Measurements from ENCODE around the gene ATP5F1B. TPM values are rescaled to one million over a fixed set of nuclear protein-coding genes. Genes with fewer than 3 reads are reported as not detected.

Gene ATP5F1B
- total and polyA plus RNA-seq, 9 of the 15 experiments (the other 6 are each of a cell fraction or from before 2014, with no cell fraction given), result 908 to 3,125 (median 1,482) TPM

DNA sequence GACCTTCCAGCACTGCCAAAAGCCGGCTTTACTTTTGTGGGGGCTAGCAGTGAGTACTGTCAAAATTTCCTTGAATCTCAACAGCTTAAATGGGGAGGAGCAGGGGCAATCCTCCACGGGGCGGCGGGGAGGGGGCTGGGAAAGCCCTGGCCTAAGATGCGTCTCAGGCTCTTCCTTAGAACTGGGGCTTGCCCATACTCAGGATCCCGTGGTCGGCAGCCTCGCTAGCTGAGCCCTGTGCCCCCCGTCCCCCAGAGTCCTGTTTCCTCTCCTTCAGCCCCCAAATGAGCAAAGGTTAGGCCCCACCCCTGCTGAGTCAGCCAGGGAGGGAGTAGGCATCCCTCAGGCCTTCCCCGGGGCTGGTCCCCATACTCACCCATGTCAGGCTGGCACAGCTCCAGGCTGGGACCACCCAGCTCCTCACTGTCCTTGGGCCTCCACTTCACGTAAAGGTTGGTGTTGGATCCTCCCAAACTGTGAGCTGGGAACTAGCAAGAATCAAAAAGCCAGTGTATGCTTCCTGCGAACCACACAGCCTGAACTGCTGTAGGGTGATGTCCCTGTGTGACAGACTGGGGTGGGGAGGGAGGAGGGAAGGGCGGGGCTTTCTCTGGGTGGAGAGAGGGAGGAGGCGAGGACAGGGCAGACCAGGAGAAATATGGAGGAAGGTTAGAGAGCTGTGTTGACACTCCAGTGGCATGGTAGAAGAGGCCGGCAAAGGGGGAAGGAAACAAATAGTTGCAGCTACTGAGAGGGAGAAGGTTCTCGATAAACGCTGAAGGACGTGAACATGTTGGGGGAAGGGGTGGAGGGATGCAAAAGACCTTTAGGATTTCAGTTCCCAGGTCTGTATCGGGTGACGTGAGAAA, 9.7 kb downstream of the ATP5F1B start (continued):
- TF ChIP-seq, protein P1, sequence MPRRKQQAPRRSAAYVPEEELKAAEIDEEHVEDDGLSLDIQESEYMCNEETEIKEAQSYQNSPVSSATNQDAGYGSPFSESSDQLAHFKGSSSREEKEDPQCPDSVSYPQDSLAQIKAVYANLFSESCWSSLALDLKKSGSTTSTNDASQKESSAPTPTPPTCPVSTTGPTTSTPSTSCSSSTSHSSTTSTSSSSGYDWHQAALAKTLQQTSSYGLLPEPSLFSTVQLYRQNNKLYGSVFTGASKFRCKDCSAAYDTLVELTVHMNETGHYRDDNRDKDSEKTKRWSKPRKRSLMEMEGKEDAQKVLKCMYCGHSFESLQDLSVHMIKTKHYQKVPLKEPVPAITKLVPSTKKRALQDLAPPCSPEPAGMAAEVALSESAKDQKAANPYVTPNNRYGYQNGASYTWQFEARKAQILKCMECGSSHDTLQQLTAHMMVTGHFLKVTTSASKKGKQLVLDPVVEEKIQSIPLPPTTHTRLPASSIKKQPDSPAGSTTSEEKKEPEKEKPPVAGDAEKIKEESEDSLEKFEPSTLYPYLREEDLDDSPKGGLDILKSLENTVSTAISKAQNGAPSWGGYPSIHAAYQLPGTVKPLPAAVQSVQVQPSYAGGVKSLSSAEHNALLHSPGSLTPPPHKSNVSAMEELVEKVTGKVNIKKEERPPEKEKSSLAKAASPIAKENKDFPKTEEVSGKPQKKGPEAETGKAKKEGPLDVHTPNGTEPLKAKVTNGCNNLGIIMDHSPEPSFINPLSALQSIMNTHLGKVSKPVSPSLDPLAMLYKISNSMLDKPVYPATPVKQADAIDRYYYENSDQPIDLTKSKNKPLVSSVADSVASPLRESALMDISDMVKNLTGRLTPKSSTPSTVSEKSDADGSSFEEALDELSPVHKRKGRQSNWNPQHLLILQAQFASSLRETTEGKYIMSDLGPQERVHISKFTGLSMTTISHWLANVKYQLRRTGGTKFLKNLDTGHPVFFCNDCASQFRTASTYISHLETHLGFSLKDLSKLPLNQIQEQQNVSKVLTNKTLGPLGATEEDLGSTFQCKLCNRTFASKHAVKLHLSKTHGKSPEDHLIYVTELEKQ (CRISPR knock-in tag; IDR thresholded peaks at IDR 0.05), result 0 out of 2 replicates have a peak, but pooled peaks have one; percentile 10
- TF ChIP-seq ZNF57 (CRISPR knock-in tag; IDR thresholded peaks at IDR 0.05), result no peak
- TF ChIP-seq ADNP (tag; IDR thresholded peaks at IDR 0.05), result no peak
- TF ChIP-seq NUFIP1 (IDR thresholded peaks at IDR 0.05; ENCODE audit: partially characterized antibody), result no peak
- TF ChIP-seq JUN (IDR thresholded peaks at IDR 0.05; ENCODE audit: borderline replicate concordance, low read depth, low read length), result no peak
- TF ChIP-seq JUN (CRISPR knock-in tag; IDR thresholded peaks at IDR 0.05; ENCODE audit: borderline replicate concordance), result 0 out of 2 replicates have a peak, but pooled peaks have one; percentile 29
- no peak for TF ChIP-seq XRCC3 (IDR thresholded peaks at IDR 0.05)
- no peak for TF ChIP-seq SOX6 (IDR thresholded peaks at IDR 0.05)
- no peak for TF ChIP-seq NFIX (CRISPR knock-in tag; IDR thresholded peaks at IDR 0.05; ENCODE audit: low read depth)
- peak; percentile 87; the same call in 1 of the 2 replicates for TF ChIP-seq HDGF (IDR thresholded peaks at IDR 0.05)
- 0 out of 2 replicates have a peak, but pooled peaks have one; percentile 72 for TF ChIP-seq LARP7 (IDR thresholded peaks at IDR 0.05)
- TF ChIP-seq, protein P2, sequence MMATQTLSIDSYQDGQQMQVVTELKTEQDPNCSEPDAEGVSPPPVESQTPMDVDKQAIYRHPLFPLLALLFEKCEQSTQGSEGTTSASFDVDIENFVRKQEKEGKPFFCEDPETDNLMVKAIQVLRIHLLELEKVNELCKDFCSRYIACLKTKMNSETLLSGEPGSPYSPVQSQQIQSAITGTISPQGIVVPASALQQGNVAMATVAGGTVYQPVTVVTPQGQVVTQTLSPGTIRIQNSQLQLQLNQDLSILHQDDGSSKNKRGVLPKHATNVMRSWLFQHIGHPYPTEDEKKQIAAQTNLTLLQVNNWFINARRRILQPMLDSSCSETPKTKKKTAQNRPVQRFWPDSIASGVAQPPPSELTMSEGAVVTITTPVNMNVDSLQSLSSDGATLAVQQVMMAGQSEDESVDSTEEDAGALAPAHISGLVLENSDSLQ (IDR thresholded peaks at IDR 0.05), result peak; percentile 95
- TF ChIP-seq ZNF274 (IDR thresholded peaks at IDR 0.05; ENCODE audit: borderline replicate concordance, low read depth, low read length), result no peak
- TF ChIP-seq, protein P3, sequence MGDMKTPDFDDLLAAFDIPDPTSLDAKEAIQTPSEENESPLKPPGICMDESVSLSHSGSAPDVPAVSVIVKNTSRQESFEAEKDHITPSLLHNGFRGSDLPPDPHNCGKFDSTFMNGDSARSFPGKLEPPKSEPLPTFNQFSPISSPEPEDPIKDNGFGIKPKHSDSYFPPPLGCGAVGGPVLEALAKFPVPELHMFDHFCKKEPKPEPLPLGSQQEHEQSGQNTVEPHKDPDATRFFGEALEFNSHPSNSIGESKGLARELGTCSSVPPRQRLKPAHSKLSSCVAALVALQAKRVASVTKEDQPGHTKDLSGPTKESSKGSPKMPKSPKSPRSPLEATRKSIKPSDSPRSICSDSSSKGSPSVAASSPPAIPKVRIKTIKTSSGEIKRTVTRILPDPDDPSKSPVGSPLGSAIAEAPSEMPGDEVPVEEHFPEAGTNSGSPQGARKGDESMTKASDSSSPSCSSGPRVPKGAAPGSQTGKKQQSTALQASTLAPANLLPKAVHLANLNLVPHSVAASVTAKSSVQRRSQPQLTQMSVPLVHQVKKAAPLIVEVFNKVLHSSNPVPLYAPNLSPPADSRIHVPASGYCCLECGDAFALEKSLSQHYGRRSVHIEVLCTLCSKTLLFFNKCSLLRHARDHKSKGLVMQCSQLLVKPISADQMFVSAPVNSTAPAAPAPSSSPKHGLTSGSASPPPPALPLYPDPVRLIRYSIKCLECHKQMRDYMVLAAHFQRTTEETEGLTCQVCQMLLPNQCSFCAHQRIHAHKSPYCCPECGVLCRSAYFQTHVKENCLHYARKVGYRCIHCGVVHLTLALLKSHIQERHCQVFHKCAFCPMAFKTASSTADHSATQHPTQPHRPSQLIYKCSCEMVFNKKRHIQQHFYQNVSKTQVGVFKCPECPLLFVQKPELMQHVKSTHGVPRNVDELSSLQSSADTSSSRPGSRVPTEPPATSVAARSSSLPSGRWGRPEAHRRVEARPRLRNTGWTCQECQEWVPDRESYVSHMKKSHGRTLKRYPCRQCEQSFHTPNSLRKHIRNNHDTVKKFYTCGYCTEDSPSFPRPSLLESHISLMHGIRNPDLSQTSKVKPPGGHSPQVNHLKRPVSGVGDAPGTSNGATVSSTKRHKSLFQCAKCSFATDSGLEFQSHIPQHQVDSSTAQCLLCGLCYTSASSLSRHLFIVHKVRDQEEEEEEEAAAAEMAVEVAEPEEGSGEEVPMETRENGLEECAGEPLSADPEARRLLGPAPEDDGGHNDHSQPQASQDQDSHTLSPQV (IDR thresholded peaks at IDR 0.05), result no peak
- TF ChIP-seq, protein P4, sequence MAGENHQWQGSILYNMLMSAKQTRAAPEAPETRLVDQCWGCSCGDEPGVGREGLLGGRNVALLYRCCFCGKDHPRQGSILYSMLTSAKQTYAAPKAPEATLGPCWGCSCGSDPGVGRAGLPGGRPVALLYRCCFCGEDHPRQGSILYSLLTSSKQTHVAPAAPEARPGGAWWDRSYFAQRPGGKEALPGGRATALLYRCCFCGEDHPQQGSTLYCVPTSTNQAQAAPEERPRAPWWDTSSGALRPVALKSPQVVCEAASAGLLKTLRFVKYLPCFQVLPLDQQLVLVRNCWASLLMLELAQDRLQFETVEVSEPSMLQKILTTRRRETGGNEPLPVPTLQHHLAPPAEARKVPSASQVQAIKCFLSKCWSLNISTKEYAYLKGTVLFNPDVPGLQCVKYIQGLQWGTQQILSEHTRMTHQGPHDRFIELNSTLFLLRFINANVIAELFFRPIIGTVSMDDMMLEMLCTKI (IDR thresholded peaks at IDR 0.05; ENCODE audit: partially characterized antibody), result no peak
- no peak for TF ChIP-seq FOXJ3 (CRISPR knock-in tag; IDR thresholded peaks at IDR 0.05)
- TF ChIP-seq RB1 (IDR thresholded peaks at IDR 0.05; ENCODE audit: low read depth), result no peak
- TF ChIP-seq POLR2AphosphoS2 (IDR thresholded peaks at IDR 0.05; ENCODE audit: low read length), result no peak
- TF ChIP-seq NCOR1 (IDR thresholded peaks at IDR 0.05), result peak; percentile 11; the same call in 1 of the 2 replicates
